COR-L47 (cell line): Measurements from ENCODE around the gene CACNB4.
"Not testable (repeated sequence)": the region's sequence is repeated elsewhere in the genome, so short reads cannot be mapped to it uniquely, and the experiment has no call there.

ENCODE experiments used
- DNase-seq: peaks from one replicate; lab custom pipeline; 2025; lab: John Stamatoyannopoulos, UW

CACNB4 gene

DNA sequence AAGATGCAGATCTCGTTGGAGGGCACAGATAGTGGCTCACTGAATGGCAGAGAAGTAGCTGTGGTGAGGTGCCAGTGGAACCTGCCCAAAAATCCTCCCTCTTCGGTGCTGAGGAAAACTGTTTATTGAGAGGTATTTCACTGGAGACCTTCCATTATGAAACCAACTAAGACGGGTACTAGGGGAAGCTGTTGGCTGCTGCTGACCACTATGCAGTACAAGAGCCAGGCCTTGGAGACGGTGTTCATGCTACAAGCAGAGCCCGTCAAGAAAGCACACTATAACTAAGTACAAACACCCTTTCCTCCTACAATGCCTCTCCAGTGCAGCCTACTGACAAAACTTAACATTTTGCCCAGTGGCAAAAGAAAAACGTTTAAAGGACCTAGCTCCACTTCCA is 275.2 kb downstream of the CACNB4 start:
- no peak for DNase-seq

DNA sequence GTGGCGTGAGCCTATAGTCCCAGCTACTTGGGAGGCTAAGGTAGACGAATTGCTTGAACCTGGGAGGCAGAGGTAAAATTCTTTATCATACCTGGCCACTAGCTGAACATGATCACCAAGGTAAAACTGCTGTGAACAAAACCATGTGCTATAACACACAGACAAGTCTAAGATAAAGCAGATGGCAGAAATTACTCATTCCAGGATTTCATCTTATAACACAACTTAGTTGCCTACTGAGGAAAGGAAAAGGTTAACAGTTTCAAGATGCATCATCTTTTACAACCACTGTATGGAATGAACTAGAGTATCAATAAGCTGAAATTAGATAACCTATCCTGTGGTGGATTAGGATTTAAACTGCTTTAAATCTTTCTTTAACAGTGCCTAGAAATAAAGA is 278.9 kb downstream of the CACNB4 start:
- no peak for DNase-seq

GRCh38 chr2:151817929-151818328 is 280.9 kb downstream of the CACNB4 start:
- no peak for DNase-seq

- DNase-seq: no peak
These were observed 282.0 kb downstream of the CACNB4 start for GRCh38 chr2:151816843-151817242.

DNA sequence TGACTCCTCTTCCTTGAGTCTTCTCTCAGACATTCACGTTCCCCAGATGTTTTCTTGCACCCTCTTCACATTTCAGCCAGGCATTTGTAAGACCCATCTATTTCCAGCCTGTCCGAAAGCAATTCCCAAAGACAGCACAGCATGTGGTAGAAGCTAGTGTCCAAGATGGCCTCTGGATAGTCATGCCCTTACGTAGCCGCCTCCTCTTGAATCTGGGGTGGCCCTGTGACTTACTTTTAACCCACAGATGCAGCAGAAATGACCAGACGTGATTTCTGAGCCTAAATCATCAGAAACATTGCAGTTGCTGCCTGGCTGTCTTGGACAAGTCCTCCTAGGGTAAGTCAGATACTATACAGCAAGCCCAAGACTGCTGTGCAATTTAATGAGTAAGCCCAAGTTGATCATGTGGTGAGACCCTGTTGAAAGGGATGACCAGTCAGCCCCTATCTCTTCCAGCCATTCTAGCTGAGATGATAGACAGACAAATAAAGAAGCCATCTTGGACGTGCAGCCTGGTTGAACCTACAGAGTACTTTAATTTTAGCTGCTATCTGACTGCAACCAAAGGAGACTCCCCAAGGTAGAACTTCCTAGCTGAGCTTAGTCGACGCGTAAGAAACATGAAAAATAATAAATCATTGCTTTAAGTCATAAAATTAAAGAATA is 282.9 kb downstream of the CACNB4 start:
- DNase-seq: no peak

DNA sequence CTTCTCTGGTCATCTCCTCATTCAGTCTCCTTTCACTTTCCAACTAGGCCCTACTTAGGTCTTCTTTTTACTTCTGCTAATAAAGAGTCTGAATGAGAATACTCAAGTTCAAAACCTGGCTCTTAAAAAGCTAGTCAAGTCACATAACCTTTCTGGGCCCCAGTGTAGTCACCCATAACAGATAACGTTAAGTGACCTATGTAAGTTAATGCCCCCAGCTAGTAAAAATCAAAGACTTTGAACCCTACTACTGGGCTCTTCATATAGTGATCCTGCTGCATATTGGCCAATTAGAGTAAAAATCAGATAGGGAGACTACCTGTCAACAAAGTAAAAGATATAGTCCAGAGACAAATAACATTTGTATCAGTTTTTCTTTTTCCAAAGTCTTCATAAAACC is 288.4 kb downstream of the CACNB4 start:
- no peak for DNase-seq

DNA sequence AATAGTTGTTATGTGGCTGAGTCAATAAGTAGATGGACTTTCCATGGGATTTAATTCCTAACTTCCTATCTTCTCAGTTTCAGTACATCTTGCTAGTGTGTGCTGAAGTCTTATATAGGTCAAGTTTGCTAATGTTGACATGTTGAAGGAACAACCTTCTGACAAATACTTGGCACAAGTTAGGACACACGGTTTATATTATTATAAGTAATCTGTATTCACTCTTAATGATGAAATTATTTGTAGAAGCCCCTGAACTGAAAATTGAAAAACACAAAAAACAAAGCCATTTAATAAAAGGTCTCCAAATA is 289.8 kb downstream of the CACNB4 start:
- DNase-seq: no peak

DNA sequence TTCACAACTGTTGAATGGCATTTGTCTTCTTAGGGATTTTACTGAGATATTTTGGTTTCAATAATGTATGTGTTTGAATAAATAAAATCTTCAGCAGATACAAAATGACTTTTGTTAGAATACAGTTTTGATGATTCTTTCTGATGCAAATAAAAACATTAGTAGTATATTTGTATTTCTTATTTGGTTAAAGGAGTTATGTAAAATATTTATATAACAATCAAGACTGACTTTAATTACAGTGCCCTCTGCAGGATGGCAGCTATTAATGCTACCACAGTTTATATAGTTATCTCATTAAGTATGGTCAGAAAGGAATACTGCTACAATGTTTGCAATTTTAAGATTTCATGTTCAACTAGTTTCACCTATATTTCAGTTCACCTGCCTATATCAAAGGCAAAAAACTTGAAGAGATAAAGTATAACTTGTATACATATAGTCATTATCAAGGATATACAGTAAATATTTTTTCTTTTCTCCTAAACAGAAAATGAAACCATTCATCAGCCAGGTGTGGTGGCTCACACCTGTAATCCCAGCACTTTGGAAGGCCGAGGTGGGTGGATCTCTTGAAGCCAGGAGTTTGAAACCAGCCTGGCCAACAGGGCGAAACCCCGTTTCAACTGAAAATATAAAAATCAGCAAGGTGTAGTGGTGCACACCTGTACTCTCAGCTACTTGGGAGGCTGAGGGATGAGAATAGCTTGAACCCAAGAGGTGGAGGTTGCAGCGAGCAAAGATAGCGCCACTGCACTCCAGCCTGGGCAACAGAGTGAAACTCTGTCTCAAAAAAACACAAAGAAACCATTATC is 290.4 kb downstream of the CACNB4 start:
- no peak for DNase-seq

GRCh38 chr2:151805961-151806360 is 292.9 kb downstream of the CACNB4 start:
- DNase-seq: no peak

DNA sequence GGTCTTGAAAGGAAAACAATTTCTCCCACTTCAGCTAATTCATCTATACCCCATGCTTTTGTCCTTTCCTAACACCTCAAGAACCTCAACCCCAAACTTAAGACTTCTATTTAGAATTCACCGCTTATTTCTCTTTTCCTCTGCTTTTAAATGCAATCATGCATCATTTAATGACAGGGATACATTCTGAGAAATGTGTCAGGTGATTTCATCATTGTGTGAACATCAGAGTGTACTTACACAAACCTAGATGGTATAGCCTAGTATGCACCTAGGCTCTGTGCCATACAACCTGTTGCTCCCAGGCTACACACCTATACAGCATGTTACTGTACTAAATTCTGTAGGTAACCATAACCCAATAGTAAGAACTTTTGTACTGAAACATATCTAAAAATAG is 293.5 kb downstream of the CACNB4 start:
- DNase-seq: no peak

GRCh38 chr2:151803811-151804210 is 295.0 kb downstream of the CACNB4 start:
- no peak for DNase-seq

- no peak for DNase-seq
These were observed 296.5 kb downstream of the CACNB4 start for GRCh38 chr2:151802315-151802714.

- no peak for DNase-seq
These were observed 299.0 kb downstream of the CACNB4 start for GRCh38 chr2:151799886-151800292.

DNA sequence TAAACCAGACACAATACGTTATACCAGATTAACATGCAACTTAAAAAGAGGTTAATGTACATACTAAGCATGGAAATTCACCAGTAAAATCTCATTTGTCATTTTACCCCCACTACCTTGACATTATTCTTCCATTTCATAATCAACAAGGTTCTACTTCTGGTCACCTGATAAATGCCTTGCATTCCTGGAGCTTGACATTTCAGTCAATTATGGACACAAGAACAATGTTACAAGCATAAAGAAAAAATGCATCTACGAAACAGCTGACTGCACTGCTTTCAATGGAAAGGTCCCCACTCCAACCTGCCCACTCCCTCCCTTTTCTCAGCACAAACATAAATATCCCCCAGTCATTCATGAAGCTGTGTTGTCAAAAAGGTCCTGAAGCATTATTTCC is 302.1 kb downstream of the CACNB4 start:
- no peak for DNase-seq

DNA sequence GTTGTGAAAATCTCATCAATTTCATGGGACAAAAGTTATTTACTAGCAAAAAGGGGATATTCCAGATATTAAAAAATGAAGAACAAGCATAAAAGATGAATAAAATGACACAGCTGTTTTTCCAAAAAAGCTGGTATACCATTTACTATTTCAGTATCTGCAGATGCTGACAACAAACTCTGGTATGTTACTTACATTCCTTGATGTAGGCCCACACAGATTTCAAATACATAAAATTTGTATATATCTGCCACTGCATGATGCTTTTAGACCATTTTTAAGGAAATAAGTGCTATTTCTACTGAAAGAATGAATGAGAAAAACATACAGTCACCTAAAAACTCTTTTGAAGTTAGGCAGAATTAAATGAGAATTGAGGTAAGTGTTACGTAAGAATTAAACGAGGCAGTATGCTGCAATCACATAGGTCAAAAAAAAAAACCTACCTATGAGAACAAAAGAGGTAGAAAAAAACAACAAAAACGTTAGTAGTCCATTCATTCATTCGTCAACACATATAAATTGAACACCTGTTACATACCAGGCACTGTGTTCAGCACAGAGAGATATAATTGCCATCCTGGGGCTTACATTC is 303.1 kb downstream of the CACNB4 start:
- DNase-seq: no peak

DNA sequence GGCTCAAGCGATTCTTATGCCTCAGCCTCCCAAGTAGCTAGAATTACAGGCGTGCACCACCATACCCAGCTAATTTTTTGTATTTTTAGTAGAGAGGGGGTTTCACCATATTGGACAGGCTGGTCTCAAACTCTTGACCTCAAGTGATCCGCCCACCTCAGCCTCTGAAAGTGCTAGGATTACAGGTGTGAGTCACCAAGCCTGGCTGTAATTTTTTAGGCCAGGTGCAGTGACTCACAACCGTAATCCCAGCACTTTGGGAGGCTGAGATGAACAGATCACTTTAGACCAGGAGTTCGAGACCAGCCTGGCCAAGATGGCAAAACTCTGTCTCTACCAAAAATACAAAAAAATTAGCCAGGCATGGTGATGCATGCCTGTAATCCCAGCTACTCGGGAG is 304.4 kb downstream of the CACNB4 start:
- DNase-seq: not testable (repeated sequence)

- no peak for DNase-seq
These were observed 305.7 kb downstream of the CACNB4 start for GRCh38 chr2:151793123-151793522.

- DNase-seq: no peak
These were observed 306.3 kb downstream of the CACNB4 start for GRCh38 chr2:151792589-151792988.

- DNase-seq: no peak
These were observed 307.3 kb downstream of the CACNB4 start for GRCh38 chr2:151791545-151791944.

DNA sequence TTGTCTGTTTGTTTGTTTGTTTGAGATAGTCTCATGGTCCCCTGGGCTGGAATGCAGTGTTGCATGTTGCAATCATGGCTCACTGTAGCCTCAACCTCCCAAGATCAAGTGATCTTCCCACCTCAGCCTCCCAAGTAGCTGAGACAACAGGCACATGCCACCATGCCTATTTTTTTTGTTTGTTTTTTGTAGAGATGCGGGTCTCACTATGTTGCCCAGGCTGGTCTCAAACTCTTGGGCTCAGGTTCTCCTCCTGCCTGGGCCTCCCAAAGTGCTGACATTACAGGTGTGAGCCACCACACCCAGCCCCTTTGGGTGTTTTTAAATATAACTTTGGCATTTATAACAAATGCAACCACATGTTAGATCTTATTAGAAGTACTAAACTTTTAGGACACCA is 308.2 kb downstream of the CACNB4 start:
- DNase-seq: no peak

DNA sequence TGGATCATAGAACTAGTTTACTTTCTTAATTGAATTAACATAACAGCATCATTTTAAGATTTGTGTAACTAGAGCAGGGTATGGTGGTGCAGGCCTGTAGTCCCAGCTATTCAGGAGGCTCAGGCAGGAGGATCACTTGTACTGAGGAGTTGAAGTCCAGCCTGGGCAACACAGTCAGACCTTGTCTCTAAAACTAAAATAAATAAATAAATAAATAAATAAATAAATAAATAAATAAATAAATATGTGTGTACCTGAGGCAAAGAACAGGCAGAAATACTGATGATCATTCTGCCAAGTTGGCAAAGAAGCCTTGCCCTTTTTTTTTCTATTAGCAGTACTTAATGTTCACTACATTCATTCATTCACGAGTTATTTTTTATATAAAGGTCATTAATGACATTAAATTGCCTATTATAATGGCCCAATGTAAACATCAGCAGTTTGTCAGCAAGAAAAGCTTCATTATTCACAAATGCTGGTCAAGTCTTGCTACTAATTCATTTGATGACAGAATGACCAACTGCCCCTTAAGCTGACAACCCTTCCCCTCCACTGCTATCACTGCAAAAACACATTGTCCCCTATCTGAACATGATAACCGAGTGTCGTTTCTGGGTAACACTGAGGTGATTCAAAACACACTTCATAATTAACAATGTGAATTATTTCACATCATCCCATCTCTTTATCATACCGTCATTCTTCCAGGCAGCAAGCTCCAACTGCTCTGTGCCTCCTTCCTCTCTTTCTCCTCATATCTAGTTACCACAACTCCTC is 309.6 kb downstream of the CACNB4 start:
- DNase-seq: no peak

- no peak for DNase-seq
These were observed 312.4 kb downstream of the CACNB4 start for GRCh38 chr2:151786483-151786882.

- no peak for DNase-seq
These were observed 312.8 kb downstream of the CACNB4 start for GRCh38 chr2:151786077-151786476.
